ENCODE data around the gene SF3A2.

SF3A2 gene

GRCh38 chr19:2219726-2220125, 16.9 kb upstream of the SF3A2 start:
- H3K4me3 ChIP-seq (ENCODE audit: low read depth, low read length): no peak overlapping the region
- DNase-seq (ENCODE audit: low read depth, low spot score): no peak
- in situ Hi-C loops (cut with HindIII; ENCODE audit: low sequenced_read_pairs): no loop called here
- no peak for TF ChIP-seq CTCF (IDR thresholded peaks at IDR 0.05; ENCODE audit: low read depth, low read length)

GRCh38 chr19:2221250-2221831, 15.3 kb upstream of the SF3A2 start:
- in situ Hi-C loops (cut with HindIII; ENCODE audit: low sequenced_read_pairs): no loop called here
- no peak for TF ChIP-seq CTCF (IDR thresholded peaks at IDR 0.05; ENCODE audit: low read depth, low read length)
- no peak overlapping the region for H3K4me3 ChIP-seq (ENCODE audit: low read depth, low read length)
- DNase-seq (ENCODE audit: low read depth, low spot score): peak; percentile 33

GRCh38 chr19:2221918-2222317, 14.7 kb upstream of the SF3A2 start:
- in situ Hi-C loops (cut with HindIII; ENCODE audit: low sequenced_read_pairs): no loop called here
- no peak overlapping the region for H3K4me3 ChIP-seq (ENCODE audit: low read depth, low read length)
- peak; percentile 38 for TF ChIP-seq CTCF (IDR thresholded peaks at IDR 0.05; ENCODE audit: low read depth, low read length)
- no peak for DNase-seq (ENCODE audit: low read depth, low spot score)

GRCh38 chr19:2223391-2223790, 13.2 kb upstream of the SF3A2 start:
- no peak for TF ChIP-seq CTCF (IDR thresholded peaks at IDR 0.05; ENCODE audit: low read depth, low read length)
- DNase-seq (ENCODE audit: low read depth, low spot score): no peak
- in situ Hi-C loops (cut with HindIII; ENCODE audit: low sequenced_read_pairs): no loop called here
- H3K4me3 ChIP-seq (ENCODE audit: low read depth, low read length): no peak overlapping the region

DNA sequence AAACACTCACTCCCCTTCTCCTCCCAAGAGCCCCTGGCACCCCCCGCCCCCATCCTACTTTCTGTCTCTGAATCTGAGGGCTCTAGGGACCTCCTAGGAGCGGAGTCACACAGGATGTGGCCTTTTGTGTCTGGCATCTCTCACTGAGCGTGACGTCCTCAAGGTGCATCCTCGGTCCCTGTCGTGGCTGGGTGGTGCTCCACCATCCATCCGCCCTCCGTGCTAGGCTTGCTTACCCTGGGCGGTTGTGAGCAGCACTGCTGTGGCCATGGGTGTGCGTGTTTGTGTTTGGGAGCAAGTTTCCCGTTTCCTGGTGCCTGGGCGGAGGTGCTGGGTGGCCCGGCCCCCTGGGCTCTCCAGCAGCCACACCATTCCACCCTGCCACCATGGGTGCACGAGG, 12.7 kb upstream of the SF3A2 start:
- no peak overlapping the region for H3K4me3 ChIP-seq (ENCODE audit: low read depth, low read length)
- no peak for DNase-seq (ENCODE audit: low read depth, low spot score)
- in situ Hi-C loops (cut with HindIII; ENCODE audit: low sequenced_read_pairs): no loop called here
- no peak for TF ChIP-seq CTCF (IDR thresholded peaks at IDR 0.05; ENCODE audit: low read depth, low read length)

DNA sequence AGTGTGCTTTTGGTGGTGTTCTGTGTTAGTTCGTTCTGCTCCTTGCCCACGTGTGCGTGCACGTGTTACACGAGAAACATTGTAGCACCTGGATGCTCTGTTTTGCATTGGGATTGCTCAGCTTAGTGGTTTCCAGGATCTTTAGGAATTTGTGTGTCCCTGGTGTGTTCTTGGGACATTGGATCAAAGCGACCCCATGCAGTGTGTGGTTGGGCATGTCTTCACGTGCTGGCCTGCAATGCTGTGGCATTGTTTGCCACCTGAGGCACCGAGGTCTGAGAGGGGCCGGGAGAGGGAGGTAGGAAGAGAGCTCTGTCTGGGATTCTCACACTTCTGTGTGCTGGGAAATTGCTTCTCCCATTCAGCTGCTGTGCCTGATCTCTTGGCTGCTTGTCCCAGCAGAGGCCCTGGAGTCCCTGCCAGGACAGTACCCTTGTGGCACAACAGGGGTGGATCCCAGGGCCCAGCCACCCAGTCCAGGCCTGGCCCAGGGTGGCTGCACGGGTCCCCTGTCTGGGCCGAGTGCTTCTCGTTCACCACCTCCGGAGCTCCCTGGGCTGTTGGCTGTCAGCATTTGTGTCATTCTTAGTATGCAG, 11.8 kb upstream of the SF3A2 start:
- DNase-seq (ENCODE audit: low read depth, low spot score): no peak
- TF ChIP-seq CTCF (IDR thresholded peaks at IDR 0.05; ENCODE audit: low read depth, low read length): no peak
- in situ Hi-C loops (cut with HindIII; ENCODE audit: low sequenced_read_pairs): no loop called here
- no peak overlapping the region for H3K4me3 ChIP-seq (ENCODE audit: low read depth, low read length)
